DND-41 (cell line): ENCODE results near the gene KIF26A.
"Not testable (repeated sequence)": the region's sequence is repeated elsewhere in the genome, so short reads cannot be mapped to it uniquely, and the experiment has no call there.

ENCODE experiments used
- EZH2 ChIP-seq: IDR thresholded peaks from 3 replicates; pipeline ENCODE4 v1.6.1; 2012; ENCODE audit warnings: borderline replicate concordance, low read depth, mild to moderate bottlenecking, moderate library complexity, low read length, inconsistent platforms; ENCODE audit not compliant: severe bottlenecking
- TF ChIP-seq, protein P1 (sequence below): IDR thresholded peaks from 2 replicates; pipeline ENCODE4 v1.5.1; 2012; ENCODE audit warnings: borderline replicate concordance, low read length, moderate library complexity, mild to moderate bottlenecking; ENCODE audit not compliant: poor library complexity, severe bottlenecking; ENCODE audit errors: extremely low read depth

DNA sequence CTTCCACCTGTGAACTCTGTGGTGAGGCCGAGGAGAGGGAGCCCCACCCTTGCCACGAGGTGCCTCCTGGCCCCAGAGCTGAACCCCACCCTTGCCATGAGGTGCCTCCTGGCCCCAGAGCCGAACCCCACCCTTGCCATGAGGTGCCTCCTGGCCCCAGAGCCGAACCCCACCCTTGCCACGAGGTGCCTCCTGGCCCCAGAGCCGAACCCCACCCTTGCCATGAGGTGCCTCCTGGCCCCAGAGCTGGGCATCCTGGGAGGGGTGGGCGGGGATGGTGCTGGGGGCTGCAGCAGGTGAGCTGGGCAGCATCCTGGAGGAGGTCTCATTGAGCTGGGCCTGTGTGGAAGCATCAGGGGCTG is 15.0 kb downstream of the KIF26A start:
- TF ChIP-seq, protein P1, sequence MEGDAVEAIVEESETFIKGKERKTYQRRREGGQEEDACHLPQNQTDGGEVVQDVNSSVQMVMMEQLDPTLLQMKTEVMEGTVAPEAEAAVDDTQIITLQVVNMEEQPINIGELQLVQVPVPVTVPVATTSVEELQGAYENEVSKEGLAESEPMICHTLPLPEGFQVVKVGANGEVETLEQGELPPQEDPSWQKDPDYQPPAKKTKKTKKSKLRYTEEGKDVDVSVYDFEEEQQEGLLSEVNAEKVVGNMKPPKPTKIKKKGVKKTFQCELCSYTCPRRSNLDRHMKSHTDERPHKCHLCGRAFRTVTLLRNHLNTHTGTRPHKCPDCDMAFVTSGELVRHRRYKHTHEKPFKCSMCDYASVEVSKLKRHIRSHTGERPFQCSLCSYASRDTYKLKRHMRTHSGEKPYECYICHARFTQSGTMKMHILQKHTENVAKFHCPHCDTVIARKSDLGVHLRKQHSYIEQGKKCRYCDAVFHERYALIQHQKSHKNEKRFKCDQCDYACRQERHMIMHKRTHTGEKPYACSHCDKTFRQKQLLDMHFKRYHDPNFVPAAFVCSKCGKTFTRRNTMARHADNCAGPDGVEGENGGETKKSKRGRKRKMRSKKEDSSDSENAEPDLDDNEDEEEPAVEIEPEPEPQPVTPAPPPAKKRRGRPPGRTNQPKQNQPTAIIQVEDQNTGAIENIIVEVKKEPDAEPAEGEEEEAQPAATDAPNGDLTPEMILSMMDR = not testable (repeated sequence)
- TF ChIP-seq EZH2 = not testable (repeated sequence)
